CD14-positive monocyte (primary cell): ENCODE measurements around the gene RNF41. TPM values are rescaled to one million over a fixed set of nuclear protein-coding genes. Genes with fewer than 3 reads are reported as not detected.

Experiments used
- DNase-seq, 3 donors: peaks; one replicate each; pipeline ENCODE4 v3.0.0-alpha.2; 2011 to 2022
- H2AFZ ChIP-seq: 2 replicates; pipeline ENCODE4 v1.6.0; 2012; ENCODE audit warnings: mild to moderate bottlenecking, low read depth, low read length, inconsistent platforms; ENCODE audit not compliant: insufficient read depth, poor library complexity, severe bottlenecking
- H3K27ac ChIP-seq, 2 donors: 1 replicate in 1 of 2; 2 replicates in 1 of 2; pipeline ENCODE4 v1.5.1; 2012 to 2013; ENCODE audit warnings: low read length in 2 of 2, control low read depth in 1 of 2, inconsistent platforms in 1 of 2, low read depth in 1 of 2, mild to moderate bottlenecking in 1 of 2
- H3K27me3 ChIP-seq, 2 donors: one replicate each; pipeline versions ENCODE4 v1.6.0 to v1.6.1; 2011 to 2013; ENCODE audit warnings: low read length in 2 of 2; ENCODE audit not compliant: control insufficient read depth in 2 of 2, insufficient read depth in 2 of 2
- H3K36me3 ChIP-seq, 2 donors: replicated peaks in 1 of 2; 1 replicate in 1 of 2; 2 replicates in 1 of 2; pipeline versions ENCODE4 v1.5.1 to v1.6.1; 2012 to 2013; ENCODE audit warnings: low read length in 2 of 2, control low read depth in 1 of 2, inconsistent platforms in 1 of 2, mild to moderate bottlenecking in 1 of 2; ENCODE audit not compliant: insufficient read depth in 2 of 2, control insufficient read depth in 1 of 2
- H3K4me1 ChIP-seq, 2 donors: 1 replicate in 1 of 2; 2 replicates in 1 of 2; pipeline versions ENCODE4 v1.5.1 to v1.6.1; 2012 to 2013; ENCODE audit warnings: low read length in 2 of 2, control low read depth in 1 of 2, inconsistent platforms in 1 of 2, mild to moderate bottlenecking in 1 of 2, moderate library complexity in 1 of 2; ENCODE audit not compliant: insufficient read depth in 2 of 2, control insufficient read depth in 1 of 2
- H3K4me2 ChIP-seq: replicated peaks from 2 replicates; pipeline ENCODE3; 2012; ENCODE audit warnings: low read length, moderate library complexity, mild to moderate bottlenecking; ENCODE audit not compliant: poor library complexity, severe bottlenecking; ENCODE audit errors: extremely low read depth
- H3K4me3 ChIP-seq, 3 experiments: fragments of 200-600 bp in 1 of 3; sonication (generic) in 1 of 3; replicated peaks in 1 of 3; 1 replicate in 2 of 3; 2 replicates in 1 of 3; pipeline ENCODE4 v1.5.1; 2011 to 2013; ENCODE audit warnings: low read length in 3 of 3, mild to moderate bottlenecking in 3 of 3, control low read depth in 2 of 3, low read depth in 2 of 3, inconsistent platforms in 1 of 3, moderate library complexity in 1 of 3
- H3K79me2 ChIP-seq: 2 replicates; pipeline ENCODE4 v1.6.0; 2012; ENCODE audit warnings: mild to moderate bottlenecking, control low read depth, inconsistent platforms, low read length, moderate library complexity; ENCODE audit not compliant: insufficient read depth
- H3K9ac ChIP-seq: 2 replicates; pipeline ENCODE4 v1.6.0; 2017; ENCODE audit warnings: low read length, mild to moderate bottlenecking; ENCODE audit not compliant: insufficient read depth, poor library complexity, severe bottlenecking
- H3K9me3 ChIP-seq, 2 donors: replicated peaks in 1 of 2; 1 replicate in 1 of 2; 2 replicates in 1 of 2; pipeline versions ENCODE4 v1.5.1 to v1.6.1; 2012 to 2013; ENCODE audit warnings: low read length in 2 of 2, control low read depth in 1 of 2; ENCODE audit not compliant: control insufficient read depth in 1 of 2, insufficient read depth in 1 of 2
- H4K20me1 ChIP-seq: 2 replicates; pipeline ENCODE4 v1.6.0; 2012; ENCODE audit warnings: mild to moderate bottlenecking, low read length, control low read depth, moderate library complexity; ENCODE audit not compliant: insufficient read depth
- H3K27ac Mint-ChIP-seq, 7 donors: one replicate each; pipeline ENCODE4 v1.8.0; 2020; ENCODE audit warnings: mild to moderate bottlenecking in 7 of 7, mixed read lengths in 7 of 7, moderate library complexity in 6 of 7, inconsistent platforms in 2 of 7
- H3K27me3 Mint-ChIP-seq, 3 donors: one replicate each; pipeline ENCODE4 v1.8.0; 2021 to 2022; ENCODE audit warnings: low read depth in 3 of 3, mild to moderate bottlenecking in 3 of 3, mixed read lengths in 3 of 3, moderate library complexity in 3 of 3, inconsistent platforms in 1 of 3
- H3K36me3 Mint-ChIP-seq, 2 donors: one replicate each; pipeline ENCODE4 v1.8.0; 2020; ENCODE audit warnings: mixed read lengths in 2 of 2, inconsistent platforms in 1 of 2, mild to moderate bottlenecking in 1 of 2
- H3K4me1 Mint-ChIP-seq: one replicate; pipeline ENCODE4 v1.8.0; 2020; ENCODE audit warnings: mild to moderate bottlenecking, mixed read lengths
- H3K4me3 Mint-ChIP-seq, 2 donors: one replicate each; pipeline ENCODE4 v1.8.0; 2020; ENCODE audit warnings: mild to moderate bottlenecking in 2 of 2, mixed read lengths in 2 of 2, moderate library complexity in 1 of 2
- H3K9me3 Mint-ChIP-seq, 7 donors: one replicate each; pipeline ENCODE4 v1.8.0; 2020 to 2022; ENCODE audit warnings: mixed read lengths in 7 of 7, mild to moderate bottlenecking in 6 of 7, moderate library complexity in 6 of 7, inconsistent platforms in 2 of 7
- WGBS: methylation state at CpG from one replicate; pipeline ENCODE4 v1.1.5; 2013; ENCODE audit warnings: missing lambda C conversion rate; ENCODE audit not compliant: insufficient coverage; 5-methylcytosine and 5-hydroxymethylcytosine counted together
- intact Hi-C, 2 donors: fragments of 100-400 bp; cut with micrococcal nuclease; formaldehyde crosslinking; loops; one replicate each; pipeline versions ENCODE4 v1.15.0 to v1.15.1; 2023
- polyA plus RNA-seq, 3 donors: library from polyadenylated mRNA; depleted of rRNA in 1 of 3; unstranded in 2 of 3; stranded (reverse) in 1 of 3; fragments of 300-500 nt in 2 of 3; fragments of >200 nt in 1 of 3; fragmentation: Illumina TruSeq in 2 of 3; gene quantifications; 1 replicate in 2 of 3; 2 replicates in 1 of 3; pipeline ENCODE4 v1.2.3, GENCODE V29; 2012 to 2021
- TF ChIP-seq, protein P1 (sequence below): fragments of 200-600 bp; IDR thresholded peaks from one replicate; pipeline ENCODE4 v1.8.0; 2022; ENCODE audit warnings: antibody characterized with exemption, mild to moderate bottlenecking

The RNF41 gene
- polyA plus RNA-seq, 3 donors: 35.8 to 82.0 (median 45.7) TPM

- no CpG with 5 or more reads among the region's 4 CpGs for WGBS
- H3K27me3 ChIP-seq: no peaks in the 10 kb centered on the region
- no peak for DNase-seq
- Mint-ChIP-seq H3K36me3 (peaks cover 45 to 50% of the 10 kb centered on the region in 2 donors), H3K4me3 (no peak overlapping the region), H3K9me3 (no peaks in the 10 kb centered on the region), H3K4me1 (peaks cover 18% of the 10 kb centered on the region), H3K27ac (no peak overlapping the region), H3K27me3 (peaks cover 0 to 2% (median 1%) of the 10 kb centered on the region in 3 donors)
- H3K9ac ChIP-seq: no peak overlapping the region
- H3K4me3 ChIP-seq: no peak overlapping the region
- intact Hi-C loops: loop anchor here (5.0 to 10.0 kb wide), 2 partner anchors 49 to 62 kb away; no protein-coding TSS in a partner anchor
- peaks cover 17 to 18% of the 10 kb centered on the region in 2 donors for H3K4me1 ChIP-seq
- H4K20me1 ChIP-seq: peaks cover 14% of the 10 kb centered on the region
- no peaks in the 10 kb centered on the region for H3K9me3 ChIP-seq
- no peak overlapping the region for H3K27ac ChIP-seq
- no peak overlapping the region for H3K4me2 ChIP-seq
- peaks cover 44 to 55% of the 10 kb centered on the region in 2 donors for H3K36me3 ChIP-seq
- no peak overlapping the region for H2AFZ ChIP-seq
- TF ChIP-seq, protein P1, sequence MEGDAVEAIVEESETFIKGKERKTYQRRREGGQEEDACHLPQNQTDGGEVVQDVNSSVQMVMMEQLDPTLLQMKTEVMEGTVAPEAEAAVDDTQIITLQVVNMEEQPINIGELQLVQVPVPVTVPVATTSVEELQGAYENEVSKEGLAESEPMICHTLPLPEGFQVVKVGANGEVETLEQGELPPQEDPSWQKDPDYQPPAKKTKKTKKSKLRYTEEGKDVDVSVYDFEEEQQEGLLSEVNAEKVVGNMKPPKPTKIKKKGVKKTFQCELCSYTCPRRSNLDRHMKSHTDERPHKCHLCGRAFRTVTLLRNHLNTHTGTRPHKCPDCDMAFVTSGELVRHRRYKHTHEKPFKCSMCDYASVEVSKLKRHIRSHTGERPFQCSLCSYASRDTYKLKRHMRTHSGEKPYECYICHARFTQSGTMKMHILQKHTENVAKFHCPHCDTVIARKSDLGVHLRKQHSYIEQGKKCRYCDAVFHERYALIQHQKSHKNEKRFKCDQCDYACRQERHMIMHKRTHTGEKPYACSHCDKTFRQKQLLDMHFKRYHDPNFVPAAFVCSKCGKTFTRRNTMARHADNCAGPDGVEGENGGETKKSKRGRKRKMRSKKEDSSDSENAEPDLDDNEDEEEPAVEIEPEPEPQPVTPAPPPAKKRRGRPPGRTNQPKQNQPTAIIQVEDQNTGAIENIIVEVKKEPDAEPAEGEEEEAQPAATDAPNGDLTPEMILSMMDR: no peak
- H3K79me2 ChIP-seq: peaks cover 18% of the 10 kb centered on the region
Observed at GRCh38 chr12:56256326-56256960, 34.7 kb upstream of the RNF41 start.

GRCh38 chr12:56255671-56256070, 33.9 kb upstream of the RNF41 start:
- H3K4me2 ChIP-seq: no peak overlapping the region
- peaks cover 49 to 59% of the 10 kb centered on the region in 2 donors for H3K36me3 ChIP-seq
- Mint-ChIP-seq H3K36me3 (peaks cover 46 to 56% of the 10 kb centered on the region in 2 donors), H3K4me1 (peaks cover 18% of the 10 kb centered on the region), H3K9me3 (no peaks in the 10 kb centered on the region), H3K4me3 (no peak overlapping the region), H3K27ac (peak overlapping the region in 2 of 7 donors; percentile 32 to 77), H3K27me3 (peaks cover 0 to 1% (median 0%) of the 10 kb centered on the region in 3 donors)
- no peaks in the 10 kb centered on the region for H3K27me3 ChIP-seq
- no peak overlapping the region for H3K27ac ChIP-seq
- intact Hi-C loops: loop anchor here (5.0 to 10.0 kb wide), 2 partner anchors 48 to 61 kb away; no protein-coding TSS in a partner anchor
- H2AFZ ChIP-seq: no peak overlapping the region
- H3K79me2 ChIP-seq: peaks cover 18% of the 10 kb centered on the region
- TF ChIP-seq, protein P1: no peak
- no peak for DNase-seq
- H3K9me3 ChIP-seq: no peaks in the 10 kb centered on the region
- no peak overlapping the region for H3K4me3 ChIP-seq
- peaks cover 17 to 18% of the 10 kb centered on the region in 2 donors for H3K4me1 ChIP-seq
- peaks cover 14% of the 10 kb centered on the region for H4K20me1 ChIP-seq
- H3K9ac ChIP-seq: no peak overlapping the region
- WGBS: 89% methylated on average over 3 of the region's 7 CpGs
